ENCODE measurements around the gene PRKACA.

GRCh38 chr19:14097532-14098151, 19.9 kb downstream of the PRKACA start:
- TF ChIP-seq CTCF (IDR thresholded peaks at IDR 0.05; ENCODE audit: low read depth, low read length, poor library complexity, severe bottlenecking) (peak; percentile 20), EZH2phosphoT487 (IDR thresholded peaks at IDR 0.05; ENCODE audit: borderline replicate concordance, low read length) (no peak)
